Body of pancreas (tissue), 4 donors: ENCODE measurements around the gene CYB561A3.

Source experiments
- CTCF ChIP-seq, 7 experiments: fragments of 450-650 bp in 4 of 7; fragments of 200-600 bp in 3 of 7; sonication (generic) in 3 of 7; IDR thresholded peaks; one replicate each; pipeline ENCODE4 v1.5.1; 2016 to 2019; ENCODE audit warnings: antibody characterized with exemption in 7 of 7
- POLR2A ChIP-seq, 3 donors: fragments of 450-650 bp; IDR thresholded peaks; one replicate each; pipeline ENCODE4 v1.6.1; 2016; ENCODE audit warnings: antibody characterized with exemption in 3 of 3, mild to moderate bottlenecking in 2 of 3

- TF ChIP-seq CTCF (IDR thresholded peaks at IDR 0.05) (no peak), POLR2A (IDR thresholded peaks at IDR 0.05) (no peak)
These were observed 14.1 kb upstream of the CYB561A3 start for GRCh38 chr11:61375761-61376108.
